T-helper 9 cell (primary cell): ENCODE measurements around the gene GNB5.

Source experiments
- DNase-seq: peaks from one replicate; pipeline ENCODE4 v3.0.0-alpha.2; 2020

GNB5 gene

DNA sequence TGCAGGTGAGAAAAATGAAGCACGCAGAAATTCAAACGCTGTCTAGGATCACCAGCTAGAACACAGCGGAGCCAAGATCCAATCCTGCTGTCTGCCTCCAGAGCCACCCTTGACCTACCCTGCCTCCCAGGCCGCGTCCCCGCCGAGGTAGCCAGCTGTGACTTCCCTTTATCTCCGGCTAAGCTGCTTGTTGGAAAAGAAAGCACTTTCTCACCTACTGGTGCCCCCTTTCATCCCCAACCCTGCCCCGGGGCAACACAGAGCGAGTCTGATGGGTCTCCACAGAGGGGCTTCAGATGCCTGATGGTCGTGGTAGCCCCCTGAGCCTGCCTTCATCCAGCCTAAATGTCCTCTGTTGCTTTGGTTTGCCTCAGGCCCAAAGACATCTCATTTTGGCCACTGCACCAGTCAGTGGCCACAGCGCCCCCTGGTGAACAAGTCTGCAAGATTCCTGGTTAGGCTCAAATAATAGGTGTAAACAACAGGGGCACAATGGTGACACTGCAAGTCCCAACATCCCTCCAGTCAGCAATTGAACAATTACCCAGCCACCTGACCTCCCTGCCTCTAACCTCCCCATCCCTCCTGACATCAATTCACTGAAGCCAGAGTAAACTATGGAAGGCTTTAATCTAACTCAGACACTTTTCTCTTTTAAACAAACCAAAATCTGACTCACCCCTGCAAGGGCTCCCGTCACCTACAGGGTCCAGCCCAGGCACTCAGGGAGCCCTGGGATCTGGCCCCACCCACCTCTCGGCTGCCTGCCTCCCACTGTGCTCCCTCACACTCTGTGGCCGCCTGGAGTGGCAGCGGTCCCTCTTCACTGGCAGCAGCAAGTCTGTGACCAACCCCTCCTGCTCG, 51.4 kb downstream of the GNB5 start:
- peak; percentile 61 for DNase-seq

DNA sequence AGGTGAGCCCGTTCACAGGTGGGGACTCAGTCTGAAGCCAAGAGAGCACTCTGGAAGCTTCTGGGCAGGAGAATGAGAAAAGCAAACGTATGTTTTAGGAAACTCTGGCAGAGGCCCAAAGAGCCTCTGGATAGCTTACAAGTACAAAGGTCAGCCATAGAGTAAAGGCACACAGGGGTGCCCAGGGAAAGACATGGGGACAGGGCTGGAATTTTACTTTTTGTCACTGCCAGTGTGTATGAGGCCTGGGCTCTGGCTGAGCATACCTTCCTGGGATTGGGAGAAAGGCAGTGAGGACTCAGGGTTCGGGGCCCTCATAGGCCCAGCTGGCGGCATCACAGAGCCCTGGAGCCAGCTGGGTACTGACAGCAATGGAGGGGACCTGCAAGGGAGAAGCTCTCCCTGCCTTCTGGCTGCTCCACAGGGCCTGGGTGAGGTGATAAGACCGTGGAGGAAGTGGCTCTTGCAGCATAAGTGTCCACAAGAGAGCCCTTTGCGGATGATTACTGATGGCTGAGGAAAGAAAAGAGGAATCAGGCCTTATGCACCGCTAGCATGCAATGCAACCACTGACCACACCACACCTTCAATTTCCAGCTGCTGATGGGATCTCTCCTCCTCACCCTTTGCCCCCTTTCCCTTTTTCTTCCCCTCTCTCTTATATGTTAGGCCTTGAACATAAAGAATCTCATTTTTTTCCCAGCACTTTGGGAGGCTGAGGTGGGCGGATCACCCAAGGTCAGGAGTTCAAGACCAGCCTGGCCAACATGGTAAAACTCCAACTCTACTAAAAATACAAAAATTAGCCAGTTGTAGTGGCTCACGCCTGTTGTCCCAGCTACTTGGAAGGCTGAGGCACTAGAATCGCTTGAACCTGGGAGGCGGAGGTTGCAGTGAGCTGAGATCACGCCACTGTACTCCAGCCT, 53.5 kb downstream of the GNB5 start:
- no peak for DNase-seq

DNA sequence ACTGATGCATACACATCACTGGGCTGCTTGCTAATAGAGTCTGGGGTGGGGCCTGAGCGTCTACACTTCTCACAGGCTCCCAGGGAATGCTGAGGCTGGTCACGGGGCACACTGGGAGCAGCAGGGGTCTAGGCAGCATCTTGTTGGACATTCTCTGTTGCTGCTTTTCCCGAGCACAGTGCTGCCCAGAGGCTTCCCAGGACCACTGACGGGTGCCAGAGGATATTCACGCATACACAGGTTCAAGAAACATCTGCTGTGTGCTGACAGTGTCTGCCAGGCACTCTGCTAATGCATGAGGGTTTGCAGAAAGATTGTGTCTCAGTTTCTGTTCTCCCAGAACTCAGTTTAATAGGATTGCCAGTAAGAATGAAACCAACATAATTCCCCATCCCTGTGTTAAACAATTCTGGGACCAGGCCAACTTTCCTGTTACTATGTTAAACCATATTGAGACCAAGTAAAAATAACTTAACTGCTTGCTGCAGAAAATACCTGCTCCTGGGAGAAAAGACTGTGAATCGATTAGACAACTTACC, 54.7 kb downstream of the GNB5 start:
- DNase-seq, result no peak

DNA sequence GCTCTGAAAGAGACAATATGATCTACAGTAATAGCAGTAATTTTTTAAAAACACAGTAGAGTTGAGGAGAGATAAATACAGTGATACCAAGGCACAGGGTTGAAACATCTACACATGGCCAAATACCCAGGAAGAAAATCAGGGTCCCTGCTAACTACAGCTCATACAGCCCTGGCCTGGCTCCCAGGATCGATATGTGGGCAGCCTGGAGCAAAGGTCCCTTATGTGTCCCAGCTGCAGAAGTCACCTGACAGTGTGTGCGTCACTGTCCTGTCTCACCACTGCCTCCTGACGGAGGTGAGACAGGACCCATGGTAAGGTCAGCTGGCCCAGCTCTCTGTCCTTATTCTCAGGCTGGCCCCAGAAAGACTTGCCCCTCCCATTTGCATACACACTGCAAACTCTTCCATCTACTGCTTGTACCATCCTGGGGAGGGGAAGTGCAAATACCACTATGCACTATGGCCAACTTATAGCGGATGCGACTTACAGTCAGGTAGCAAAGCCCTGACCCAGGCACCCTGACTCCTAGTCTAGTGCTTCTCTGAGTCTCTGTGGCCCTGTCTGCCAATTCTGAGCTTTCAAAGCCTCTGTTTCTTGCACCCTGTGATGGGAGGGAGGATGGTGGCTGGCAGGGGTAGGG, 56.6 kb downstream of the GNB5 start:
- no peak for DNase-seq

DNA sequence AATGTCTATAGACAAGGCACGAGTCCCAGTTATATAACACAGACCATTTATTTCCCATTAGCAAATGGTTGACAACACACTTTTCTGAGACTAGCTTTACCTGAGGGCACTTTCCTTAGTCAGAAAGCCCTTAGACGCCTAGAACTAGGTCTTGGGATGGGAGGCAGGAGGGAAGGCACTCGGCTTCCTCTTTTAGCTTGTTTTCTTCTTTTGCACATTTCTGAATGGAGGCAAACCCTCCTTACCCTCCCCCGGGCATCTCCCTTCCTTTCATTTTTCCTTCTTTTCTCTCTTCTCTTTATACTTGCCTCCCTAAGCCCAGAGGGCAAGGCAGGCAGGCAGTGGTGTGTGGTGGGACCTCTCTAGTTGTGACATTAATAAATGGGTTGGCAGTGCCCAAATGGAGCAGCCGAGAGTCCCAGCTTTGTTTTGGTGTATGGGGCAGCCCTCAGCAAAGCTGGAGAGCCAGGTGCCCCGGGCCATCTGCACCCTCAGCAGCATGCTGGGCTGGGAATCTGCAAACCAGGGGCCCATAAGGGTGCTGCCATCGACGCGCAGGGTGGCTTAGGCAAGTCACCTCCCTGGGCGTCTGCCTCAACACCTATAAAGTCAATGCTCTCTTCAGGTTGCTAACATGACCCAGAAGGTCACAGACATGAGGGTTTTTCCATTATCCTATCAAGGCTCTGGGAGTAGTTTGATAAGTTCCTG, 57.5 kb downstream of the GNB5 start:
- DNase-seq, result no peak

DNA sequence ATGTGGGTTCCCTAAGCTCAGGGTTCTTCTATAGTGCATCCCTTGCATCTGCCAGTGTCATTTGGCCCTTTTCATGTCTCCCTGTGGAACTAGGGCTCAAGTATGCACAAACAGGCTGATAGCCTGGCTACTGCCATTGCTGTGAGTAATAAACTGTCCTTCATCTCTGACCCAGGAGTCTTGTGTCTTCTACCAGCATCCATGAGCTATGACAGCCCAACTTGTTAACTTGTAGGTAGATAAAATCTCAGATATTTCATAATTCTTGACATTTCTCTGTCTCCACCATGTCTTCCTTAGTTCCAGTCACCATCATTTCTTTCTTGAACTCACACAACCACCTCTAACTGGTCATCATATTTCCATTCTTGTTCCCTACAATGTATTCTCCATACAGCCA, 59.1 kb downstream of the GNB5 start:
- no peak for DNase-seq

DNA sequence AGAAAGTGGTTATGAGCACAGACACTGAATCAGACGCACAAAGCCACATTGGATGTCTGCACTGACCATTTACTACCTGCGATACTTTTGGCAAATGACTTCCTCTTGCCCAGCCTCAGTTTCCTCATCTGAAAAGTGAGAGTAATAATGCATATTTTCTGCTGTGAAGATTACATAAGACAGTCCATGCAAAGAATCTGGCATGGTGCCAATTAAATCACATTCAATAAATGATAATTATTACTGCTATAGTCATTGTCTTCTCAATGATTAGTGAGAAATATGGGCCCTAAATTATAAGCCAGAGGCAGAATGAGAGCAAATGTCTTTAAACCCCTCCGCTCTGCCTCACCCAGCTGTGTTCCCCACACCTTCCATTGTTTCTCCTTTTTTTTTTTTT, 62.6 kb downstream of the GNB5 start:
- no peak for DNase-seq

DNA sequence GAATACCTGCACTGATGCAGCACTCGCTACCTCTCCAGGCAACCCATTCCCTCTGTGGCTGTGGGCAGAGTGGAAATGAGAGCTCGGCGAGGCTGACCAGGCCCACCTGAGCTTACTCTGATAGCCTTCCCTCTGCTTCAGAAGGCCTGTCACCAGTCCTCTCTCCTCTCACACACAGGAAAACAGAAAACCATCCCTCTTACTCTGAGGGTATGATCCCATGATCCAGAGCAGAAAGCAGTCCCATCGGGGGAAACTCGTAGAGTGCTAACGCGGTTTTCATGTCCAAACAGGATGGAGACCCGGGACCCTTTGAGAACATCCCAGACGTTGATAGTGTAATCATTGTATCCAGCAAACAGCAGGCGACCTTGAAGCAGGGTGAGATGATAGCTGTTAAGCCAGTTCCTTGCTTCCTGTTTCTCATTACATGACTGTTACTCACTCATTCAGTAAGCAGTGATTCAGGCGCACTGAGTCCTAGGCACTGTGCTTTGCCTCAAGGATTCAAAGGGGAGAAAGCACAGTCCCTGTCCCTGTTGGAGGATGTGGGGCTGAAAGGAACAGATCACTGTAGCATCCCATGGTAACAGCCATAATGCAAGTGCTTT, 66.8 kb downstream of the GNB5 start:
- DNase-seq, result no peak

DNA sequence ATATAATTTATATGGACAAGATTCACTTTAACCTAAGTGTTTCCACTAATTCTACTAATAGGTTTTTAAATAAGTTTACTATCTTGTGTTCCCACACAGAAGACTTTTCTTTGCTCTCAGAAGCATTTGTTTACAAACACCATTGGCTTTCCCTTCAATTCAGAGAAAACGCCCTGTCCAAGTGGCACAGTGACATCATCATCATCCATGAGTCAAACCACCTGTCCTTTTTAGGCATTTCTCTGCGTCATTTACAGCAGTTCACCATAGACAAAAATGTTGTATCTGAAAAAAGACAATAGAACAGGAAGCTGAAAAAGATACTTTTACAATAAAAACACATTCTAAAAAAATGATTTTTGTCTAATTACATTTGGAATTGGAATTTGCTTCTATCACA, 69.3 kb downstream of the GNB5 start:
- no peak for DNase-seq

DNA sequence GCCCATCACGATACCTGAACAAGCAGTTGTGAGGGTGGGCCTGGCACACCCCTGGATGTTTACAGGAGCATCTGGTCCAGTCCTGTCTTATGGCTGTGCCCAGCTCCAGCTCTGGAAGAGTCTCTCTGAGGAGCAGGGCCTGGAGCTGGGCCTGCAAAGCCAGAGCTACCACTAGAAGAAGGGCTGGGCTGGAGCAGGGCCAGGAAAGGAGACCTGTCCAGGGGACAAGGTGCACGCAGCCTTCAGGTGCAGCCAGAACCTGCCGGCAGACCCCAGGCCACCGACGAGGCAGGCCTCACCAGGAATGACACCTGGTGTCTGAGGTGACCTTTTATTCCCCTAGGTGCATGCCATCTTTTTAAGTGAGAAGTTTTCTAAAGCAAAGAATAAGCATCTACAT, 70.2 kb downstream of the GNB5 start:
- no peak for DNase-seq

DNA sequence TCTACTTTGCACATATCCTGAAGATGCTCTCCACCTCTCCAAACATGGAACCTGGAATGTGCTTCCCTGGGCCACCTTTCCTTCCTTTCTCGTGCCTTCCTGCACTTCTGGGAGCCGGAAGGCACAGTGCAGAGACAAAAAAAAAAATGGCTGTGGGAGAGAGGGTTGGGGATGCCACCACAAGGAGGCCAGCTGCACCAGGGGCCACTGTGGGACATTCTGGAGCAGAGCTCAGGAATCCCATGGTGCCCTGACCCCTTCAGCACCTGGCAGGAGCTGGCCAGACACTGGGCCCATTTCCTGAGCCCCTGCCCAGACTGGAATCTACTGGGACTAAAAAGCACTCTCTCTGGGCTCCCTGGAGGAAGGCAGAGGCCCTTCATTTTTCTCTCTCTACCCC, 70.7 kb downstream of the GNB5 start:
- DNase-seq, result no peak

DNA sequence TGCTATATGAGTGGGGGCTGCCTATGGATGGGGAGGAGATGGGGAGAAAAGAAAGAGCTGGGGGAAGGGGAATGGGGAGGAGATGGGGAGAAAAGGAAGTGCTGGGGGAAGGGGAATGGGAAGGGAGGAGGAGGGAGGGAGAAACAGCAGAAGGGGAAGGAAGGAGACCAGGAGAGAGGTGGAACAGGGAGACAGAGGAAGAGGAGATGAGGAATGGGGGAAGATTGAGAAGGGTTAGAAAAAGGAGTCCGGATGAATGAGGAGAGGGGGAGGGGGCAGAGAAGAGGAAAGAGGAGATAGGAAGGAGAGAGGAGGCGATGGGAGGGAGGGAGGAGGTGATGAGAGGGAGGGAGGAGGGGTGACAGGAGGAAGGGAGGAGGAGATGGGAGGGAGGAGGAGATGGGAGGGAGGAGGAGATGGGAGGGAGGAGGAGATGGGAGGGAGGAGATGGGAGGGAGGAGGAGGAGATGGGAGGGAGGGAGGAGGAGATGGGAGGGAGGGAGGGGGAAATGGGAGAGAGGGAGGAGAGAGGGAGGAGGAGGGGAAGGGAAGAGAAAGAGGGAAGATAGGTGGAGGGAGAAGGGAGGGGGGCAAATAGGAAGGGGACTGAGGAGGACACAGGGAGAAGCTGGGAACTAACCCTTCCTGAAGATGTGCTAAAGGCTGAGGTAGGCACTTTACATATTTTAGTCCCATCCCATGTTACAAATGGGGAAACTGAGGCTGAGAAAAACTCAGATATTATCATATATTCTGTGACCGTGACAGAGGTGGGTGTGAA, 72.0 kb downstream of the GNB5 start:
- no peak for DNase-seq

DNA sequence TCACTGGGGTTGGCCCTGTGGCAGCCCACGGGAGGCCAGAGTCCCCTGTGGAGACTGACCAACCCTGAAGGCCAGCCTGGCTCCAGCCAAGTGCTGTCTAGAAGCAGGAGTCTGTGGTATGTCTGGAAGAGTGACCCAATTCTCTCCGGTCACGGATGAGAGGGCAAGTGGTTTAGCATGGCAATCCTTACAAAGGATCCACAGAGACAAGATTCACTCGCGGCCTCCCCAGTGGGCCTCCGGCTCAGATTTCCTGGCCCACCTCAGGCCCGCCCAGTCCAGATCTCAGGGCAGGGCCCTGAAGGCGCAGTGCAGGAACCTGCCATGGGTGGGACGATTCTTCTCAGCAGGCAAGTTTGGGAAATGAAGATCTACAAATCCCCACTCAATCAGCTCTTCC, 73.6 kb downstream of the GNB5 start:
- DNase-seq, result no peak

DNA sequence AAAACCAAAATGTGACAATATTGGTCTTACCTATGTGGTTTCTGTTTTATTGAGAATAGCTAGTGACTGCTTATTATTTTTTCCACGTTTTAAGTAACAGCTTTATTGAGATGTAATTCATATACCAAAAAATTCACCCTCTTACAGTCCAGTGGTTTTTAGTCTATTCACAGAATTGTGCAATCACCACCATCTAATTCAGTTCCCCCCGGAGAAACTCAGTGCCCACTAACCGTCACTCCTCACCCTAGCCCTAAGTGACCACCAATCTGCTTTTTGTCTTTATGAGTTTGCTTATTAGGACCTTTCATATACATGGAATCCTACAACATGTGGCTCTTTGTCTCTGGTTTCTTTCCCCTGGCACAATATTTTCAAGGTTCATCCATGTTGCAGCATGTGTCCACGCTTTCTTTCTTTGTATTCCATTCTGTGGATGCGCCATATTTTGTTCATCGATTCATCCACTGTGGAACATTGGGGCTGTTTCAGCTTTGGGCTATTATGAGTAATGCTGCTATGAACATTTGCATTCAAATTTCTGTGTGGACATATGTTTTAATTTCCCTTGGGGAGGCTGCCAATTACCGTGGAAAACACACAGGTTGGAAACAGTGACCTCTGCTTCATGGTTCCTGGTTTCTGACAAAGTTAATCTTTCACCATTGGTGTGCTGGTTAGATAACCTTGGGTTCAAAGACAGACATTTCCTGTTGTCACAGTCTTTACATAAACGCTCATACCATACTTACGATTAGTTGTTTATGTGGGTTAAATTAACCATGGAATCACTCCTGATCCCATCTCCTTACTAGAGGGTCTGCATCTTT, 75.4 kb downstream of the GNB5 start:
- no peak for DNase-seq

DNA sequence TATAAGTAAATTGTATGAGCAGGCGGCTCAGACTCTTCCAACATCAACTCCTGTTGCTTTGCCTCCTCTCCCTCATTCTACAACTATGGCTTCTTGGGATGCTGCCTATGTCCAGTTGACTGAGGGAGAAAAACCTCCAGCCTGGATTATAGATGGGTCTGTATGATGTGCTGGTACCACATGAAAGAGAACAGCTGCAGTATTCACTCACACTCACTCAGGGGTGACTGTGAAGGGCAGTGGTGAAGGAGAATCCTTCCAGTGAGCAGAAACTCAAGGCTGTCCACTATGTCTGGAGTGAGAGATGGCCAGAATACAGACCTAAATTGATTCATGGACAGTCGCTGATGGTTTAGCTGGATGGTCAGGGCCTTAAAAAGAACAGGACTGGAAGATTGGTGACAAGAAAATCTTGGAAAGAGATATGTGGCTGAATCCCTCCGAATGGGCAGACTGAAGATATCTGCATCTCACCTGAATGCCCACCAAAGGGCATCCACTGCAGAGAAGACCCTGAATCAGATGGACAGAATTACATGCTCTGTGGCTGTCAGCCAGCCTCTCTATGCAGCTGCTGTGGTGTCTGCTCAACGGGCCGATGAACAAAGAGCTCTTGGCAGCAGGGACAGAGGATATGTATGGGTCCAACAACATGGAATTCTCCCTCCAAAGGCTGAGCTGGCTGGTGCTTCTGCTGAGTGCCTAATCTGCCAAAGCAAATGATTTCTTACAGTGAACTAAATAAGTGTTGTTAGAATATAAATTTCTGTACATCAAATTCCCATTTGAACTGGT, 76.7 kb downstream of the GNB5 start:
- no peak for DNase-seq

DNA sequence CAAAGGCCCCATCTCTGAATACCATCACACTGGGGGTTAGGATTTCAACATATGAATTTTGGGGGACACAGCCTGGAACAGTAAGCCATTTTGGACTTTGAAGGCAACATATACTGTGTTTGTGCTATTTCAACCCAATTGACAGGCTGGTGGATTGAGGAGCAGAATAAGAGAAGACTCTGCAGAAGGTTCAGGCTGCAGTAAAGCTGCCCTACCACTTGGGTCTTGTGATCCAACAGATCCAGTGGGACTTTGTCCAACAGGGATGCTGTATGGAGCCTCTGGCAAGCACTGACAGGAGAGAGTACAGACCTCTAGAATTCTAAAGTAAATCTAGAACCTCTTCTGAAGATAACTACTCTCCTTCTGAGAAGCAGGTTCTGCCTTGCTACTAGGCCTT, 77.5 kb downstream of the GNB5 start:
- no peak for DNase-seq

DNA sequence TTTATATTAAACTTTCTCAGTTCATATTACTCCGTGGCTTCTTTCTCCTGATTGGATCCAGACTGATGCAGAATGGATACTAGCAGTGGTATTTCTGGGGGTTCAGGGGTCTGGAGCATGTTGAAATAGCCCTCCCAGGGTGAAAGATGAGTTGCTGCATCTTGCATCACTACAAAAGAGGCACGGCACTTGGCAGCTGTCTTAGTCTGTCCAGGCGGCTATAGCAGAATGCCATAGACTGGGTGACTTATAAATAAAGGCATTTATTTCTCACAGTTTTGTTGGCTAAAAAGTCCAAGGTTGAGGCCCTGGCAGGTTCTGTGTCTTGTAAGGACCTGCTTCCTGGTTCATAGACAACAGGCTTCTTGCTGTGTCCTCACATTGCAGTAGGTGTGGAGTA, 78.0 kb downstream of the GNB5 start:
- no peak for DNase-seq

DNA sequence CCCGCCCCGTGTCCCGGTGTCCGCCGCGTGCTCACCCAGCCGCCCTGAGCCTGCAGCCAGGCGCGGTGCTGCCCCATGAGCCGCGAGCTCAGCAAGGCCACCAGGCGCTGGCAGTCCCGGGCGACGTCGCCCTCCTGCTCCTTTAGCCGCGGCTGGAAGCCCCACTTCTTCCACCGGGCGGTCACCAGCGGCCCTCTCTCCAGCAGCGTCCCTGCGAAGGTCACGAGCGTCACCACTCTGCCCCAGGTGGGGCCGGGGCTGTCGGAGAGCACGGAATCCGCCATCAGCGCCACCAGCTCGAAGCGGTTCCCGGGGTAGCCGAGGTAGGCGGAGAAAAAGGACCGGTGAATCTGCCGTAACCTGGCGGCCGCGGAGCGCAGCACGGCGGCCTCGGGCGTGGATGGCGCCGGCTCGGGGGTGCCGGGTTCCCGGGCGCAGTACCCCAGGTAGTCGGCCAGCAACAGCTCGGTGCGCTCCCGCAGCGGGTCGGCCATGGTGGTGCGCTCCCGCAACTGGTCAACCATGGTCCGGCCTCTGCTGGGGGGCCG, 78.9 kb downstream of the GNB5 start:
- DNase-seq, result peak; percentile 20
